GM12865 (cell line): ENCODE measurements around the gene RPP21.
A peak's percentile ranks its signal among the peaks of the same experiment; 100 is the strongest.

Source experiments
- DNase-seq: peaks from one replicate; pipeline ENCODE4 v3.0.0; 2010; ENCODE audit warnings: low read depth
- H3K4me3 ChIP-seq: 2 replicates; pipeline ENCODE4 v1.5.1; 2011; ENCODE audit warnings: mild to moderate bottlenecking, low read depth, low read length, control low read depth
- TF ChIP-seq, protein P1 (sequence below): IDR thresholded peaks from 2 replicates; pipeline ENCODE4 v1.5.1; 2011; ENCODE audit warnings: low read length, control low read depth, low read depth, inconsistent platforms; ENCODE audit not compliant: insufficient read depth; ENCODE audit errors: missing control alignments

RPP21 gene

DNA sequence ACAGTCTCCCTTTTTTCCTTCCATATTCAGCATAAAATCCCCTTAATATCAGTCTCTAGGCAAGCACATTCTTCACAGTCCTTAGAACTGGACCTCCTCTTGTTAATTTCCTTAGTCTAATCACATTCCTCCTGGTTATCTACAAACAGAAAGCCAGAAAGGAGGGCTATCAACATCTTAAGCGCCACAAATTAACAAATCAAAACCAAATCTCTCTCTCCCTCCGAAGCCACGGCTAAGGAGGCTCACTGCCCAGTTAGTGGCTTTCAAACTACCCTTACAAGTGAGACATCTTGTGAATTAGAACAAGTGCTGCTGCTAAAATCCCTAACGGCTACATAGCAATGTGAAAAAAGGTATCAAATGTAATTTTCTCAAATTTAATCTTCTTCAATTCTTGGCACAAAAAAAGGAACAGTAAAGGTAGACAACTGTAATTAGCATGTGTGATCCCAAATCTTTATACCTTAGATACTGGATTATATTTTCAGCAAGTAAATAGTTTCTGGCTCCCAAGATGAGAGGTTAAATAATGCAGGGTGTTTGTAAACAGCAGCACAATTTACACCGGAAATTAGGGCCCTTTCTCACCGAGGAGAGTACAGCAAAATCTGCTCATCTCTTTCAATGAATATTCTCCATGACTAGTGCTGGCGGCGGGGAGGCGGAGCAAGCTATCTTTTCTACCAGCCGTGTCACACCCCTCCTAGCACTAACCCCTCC is 19.6 kb upstream of the RPP21 start:
- DNase-seq: peak; percentile 76
- TF ChIP-seq, protein P1, sequence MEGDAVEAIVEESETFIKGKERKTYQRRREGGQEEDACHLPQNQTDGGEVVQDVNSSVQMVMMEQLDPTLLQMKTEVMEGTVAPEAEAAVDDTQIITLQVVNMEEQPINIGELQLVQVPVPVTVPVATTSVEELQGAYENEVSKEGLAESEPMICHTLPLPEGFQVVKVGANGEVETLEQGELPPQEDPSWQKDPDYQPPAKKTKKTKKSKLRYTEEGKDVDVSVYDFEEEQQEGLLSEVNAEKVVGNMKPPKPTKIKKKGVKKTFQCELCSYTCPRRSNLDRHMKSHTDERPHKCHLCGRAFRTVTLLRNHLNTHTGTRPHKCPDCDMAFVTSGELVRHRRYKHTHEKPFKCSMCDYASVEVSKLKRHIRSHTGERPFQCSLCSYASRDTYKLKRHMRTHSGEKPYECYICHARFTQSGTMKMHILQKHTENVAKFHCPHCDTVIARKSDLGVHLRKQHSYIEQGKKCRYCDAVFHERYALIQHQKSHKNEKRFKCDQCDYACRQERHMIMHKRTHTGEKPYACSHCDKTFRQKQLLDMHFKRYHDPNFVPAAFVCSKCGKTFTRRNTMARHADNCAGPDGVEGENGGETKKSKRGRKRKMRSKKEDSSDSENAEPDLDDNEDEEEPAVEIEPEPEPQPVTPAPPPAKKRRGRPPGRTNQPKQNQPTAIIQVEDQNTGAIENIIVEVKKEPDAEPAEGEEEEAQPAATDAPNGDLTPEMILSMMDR: no peak
- H3K4me3 ChIP-seq: peak overlapping the region; percentile 94

DNA sequence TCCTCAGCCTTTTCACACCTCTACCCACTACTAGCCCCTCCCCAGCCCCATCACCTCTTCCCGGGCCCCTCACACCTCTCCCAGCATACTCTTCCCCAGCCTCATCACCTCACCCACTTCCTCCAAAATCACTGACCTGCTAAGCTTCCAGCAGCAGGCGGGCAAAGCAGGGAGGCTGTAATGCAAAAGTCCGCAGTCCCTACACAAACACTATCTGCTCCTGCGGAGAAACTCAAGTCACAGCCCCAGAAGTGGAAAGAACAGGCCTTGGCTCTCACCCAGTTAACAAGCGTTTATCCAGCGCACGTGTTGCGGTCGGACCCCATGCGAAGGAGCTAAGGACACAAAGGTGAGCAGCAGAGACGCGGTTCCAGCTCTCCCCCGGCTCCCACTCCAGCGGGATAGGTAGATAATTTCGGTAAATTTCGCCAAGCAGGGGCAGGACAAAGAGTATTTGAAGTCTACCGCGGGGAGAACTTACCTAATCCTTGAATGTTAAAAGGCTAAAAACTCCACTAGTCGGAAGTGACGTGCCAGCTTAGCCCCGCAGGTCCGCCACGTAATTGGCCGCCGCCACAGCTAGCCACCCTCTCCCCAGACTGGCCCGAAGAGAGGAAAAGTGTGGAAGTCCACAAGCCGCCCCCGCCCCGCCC is 19.0 kb upstream of the RPP21 start:
- TF ChIP-seq, protein P1: no peak
- peak overlapping the region; percentile 94 for H3K4me3 ChIP-seq
- peak; percentile 80 for DNase-seq

DNA sequence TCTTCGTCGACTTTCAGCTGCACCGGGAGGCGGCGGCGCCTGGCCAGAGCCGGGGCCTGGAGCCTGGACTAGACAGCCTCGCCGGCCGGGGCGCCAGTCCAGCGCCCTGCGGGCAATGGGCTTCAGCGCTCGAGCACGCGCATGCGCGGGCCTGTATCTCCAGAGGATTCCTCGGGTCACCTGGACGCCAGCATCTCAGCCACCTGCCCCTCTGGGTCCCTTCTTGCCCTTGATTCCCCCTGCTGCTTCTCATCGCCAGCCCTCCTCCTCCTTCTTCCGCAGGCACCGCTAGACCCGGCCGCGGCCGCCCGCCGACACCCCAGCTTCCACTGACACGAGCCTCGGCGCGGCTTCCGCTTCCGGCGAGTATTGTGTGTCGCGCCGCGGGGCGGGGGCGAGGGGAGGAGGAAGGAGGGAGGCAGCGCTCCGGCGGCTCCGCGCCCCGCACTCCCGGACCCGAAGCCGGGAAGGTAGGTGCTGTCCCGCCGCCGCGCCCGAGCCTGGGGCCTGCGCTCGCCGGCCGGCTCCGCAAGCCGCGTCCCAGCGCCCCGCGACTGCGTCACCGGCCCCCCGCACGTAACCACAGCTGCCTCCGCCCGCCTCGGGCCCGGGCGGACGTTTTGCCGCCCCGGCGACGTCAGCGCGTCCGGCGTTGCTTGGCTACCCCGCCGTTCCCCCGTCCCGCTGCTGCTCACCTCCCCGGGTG is 18.3 kb upstream of the RPP21 start, which contains the start of gene TRIM39:
Gene TRIM39 (plus strand): TSS at position 402 of the 706 bp plus-strand sequence. CDS start 2,391 bp downstream, outside the sequence.
- DNase-seq: peak; percentile 85
- TF ChIP-seq, protein P1: no peak
- H3K4me3 ChIP-seq: peak within 1 kb of the TSS; percentile 94

DNA sequence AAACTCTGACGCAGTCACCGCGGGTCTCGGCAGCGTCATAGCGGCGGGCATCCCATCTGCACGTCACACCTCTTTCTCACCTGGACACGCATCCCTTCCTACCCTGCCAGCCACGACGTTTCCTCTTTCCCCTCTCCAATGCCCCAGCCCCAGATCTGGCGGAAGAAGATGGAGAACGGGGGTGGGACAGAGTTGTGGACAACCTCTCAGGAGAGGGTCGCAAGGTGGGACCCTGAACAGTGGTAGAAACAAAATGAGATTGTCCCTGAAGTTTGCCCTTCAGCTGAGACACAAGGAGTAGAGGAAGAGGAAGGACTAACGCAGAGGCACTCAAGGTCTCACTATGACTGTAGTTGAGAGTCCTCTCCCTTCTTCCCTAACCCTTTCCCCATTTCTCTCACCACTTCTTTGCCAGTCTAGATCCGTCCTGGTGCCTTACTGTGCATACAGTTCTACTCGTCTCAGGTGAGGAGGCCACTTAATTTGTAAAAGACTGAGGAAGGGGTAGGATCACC is 17.7 kb upstream of the RPP21 start:
- no peak for DNase-seq
- TF ChIP-seq, protein P1: no peak
- peak overlapping the region; percentile 94 for H3K4me3 ChIP-seq

DNA sequence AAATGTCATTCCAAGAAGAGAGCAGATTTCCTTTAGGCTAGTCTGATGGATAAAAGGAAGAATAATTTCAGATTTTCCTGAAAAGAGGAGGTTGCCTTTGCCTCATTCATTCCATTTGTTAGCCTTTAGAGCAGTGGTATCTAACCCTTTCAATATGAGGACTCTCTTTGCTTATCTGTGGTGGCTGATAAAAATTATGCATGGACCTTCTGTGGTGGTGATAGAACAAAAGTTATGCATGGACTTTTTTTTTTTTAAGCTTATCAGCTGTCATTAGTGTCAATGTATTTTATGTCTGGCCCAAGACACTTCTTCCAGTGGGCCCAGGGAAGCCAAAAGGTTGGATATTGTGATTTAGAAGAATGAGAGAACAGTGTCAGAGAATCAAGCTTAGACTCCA is 16.6 kb upstream of the RPP21 start:
- H3K4me3 ChIP-seq: no peak overlapping the region
- TF ChIP-seq, protein P1: no peak
- DNase-seq: no peak

DNA sequence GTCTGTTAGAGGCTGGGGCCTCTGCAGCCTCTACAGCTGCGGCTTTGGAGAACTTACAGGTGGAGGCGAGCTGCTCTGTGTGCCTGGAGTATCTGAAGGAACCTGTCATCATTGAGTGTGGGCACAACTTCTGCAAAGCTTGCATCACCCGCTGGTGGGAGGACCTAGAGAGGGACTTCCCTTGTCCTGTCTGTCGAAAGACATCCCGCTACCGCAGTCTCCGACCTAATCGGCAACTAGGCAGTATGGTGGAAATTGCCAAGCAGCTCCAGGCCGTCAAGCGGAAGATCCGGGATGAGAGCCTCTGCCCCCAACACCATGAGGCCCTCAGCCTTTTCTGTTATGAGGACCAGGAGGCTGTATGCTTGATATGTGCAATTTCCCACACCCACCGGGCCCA is 15.6 kb upstream of the RPP21 start:
- DNase-seq: no peak
- H3K4me3 ChIP-seq: no peak overlapping the region
- TF ChIP-seq, protein P1: no peak
